Small intestine (tissue), 7 donors: ENCODE data around the gene TTC14. TPM values are rescaled to one million over a fixed set of nuclear protein-coding genes. Genes with fewer than 3 reads are reported as not detected.

Experiments
- DNase-seq, 2 donors: peaks; one replicate each; pipeline versions ENCODE4 v3.0.0 to v3.0.0-alpha.2; 2013
- FAIRE-seq: peaks from 2 replicates; lab custom pipeline; 2012; peaks lifted over from hg19 to GRCh38; lab: Jason Lieb, UNC
- H3K27ac ChIP-seq, 3 donors: one replicate each; pipeline ENCODE4 v1.5.1; 2013; ENCODE audit warnings: low read length in 2 of 3, mild to moderate bottlenecking in 2 of 3, control low read depth in 1 of 3, inconsistent platforms in 1 of 3, low read depth in 1 of 3, moderate library complexity in 1 of 3
- H3K27me3 ChIP-seq, 3 donors: one replicate each; pipeline ENCODE4 v1.6.1; 2013; ENCODE audit warnings: low read length in 3 of 3, inconsistent platforms in 1 of 3; ENCODE audit not compliant: control insufficient read depth in 3 of 3, insufficient read depth in 3 of 3
- H3K36me3 ChIP-seq, 3 donors: one replicate each; pipeline ENCODE4 v1.6.1; 2013; ENCODE audit warnings: low read length in 3 of 3, inconsistent platforms in 1 of 3, low read depth in 1 of 3, mild to moderate bottlenecking in 1 of 3, moderate library complexity in 1 of 3; ENCODE audit not compliant: control insufficient read depth in 3 of 3, insufficient read depth in 2 of 3
- H3K4me1 ChIP-seq, 3 donors: one replicate each; pipeline ENCODE4 v1.6.1; 2013; ENCODE audit warnings: low read length in 2 of 3, inconsistent platforms in 1 of 3, low read depth in 1 of 3, mild to moderate bottlenecking in 1 of 3, moderate library complexity in 1 of 3; ENCODE audit not compliant: control insufficient read depth in 3 of 3, insufficient read depth in 2 of 3
- H3K4me3 ChIP-seq, 3 donors: one replicate each; pipeline ENCODE4 v1.5.1; 2013; ENCODE audit warnings: low read length in 3 of 3, control low read depth in 1 of 3, inconsistent platforms in 1 of 3, low read depth in 1 of 3, mild to moderate bottlenecking in 1 of 3, moderate library complexity in 1 of 3
- H3K9me3 ChIP-seq, 2 donors: one replicate each; pipeline ENCODE4 v1.6.1; 2013; ENCODE audit warnings: low read depth in 1 of 2, low read length in 1 of 2; ENCODE audit not compliant: control insufficient read depth in 2 of 2, insufficient read depth in 1 of 2
- WGBS, 3 donors: extraction: QIAGEN DNeasy Blood & Tissue Kit; methylation state at CpG; one replicate each; pipeline ENCODE4 v1.1.7; 2013; 5-methylcytosine and 5-hydroxymethylcytosine counted together
- polyA plus RNA-seq, 4 donors: library from polyadenylated mRNA; stranded (reverse) in 3 of 4; unstranded in 1 of 4; fragments of 200-250 nt in 3 of 4; fragments of 120-200 nt in 1 of 4; gene quantifications; one replicate each; pipeline versions ENCODE4 v1.2.1 to v1.2.3, GENCODE V29; 2013
- donor health status: healthy with polysubstance abuse.
- donor health status: control.
- donor health status: control.
- donor health status: Bipolar disorder and iron deficiency.
- donor health status: healthy.

TTC14 gene
- polyA plus RNA-seq, 4 donors, result 4.3 to 57.3 (median 8.3) TPM

DNA sequence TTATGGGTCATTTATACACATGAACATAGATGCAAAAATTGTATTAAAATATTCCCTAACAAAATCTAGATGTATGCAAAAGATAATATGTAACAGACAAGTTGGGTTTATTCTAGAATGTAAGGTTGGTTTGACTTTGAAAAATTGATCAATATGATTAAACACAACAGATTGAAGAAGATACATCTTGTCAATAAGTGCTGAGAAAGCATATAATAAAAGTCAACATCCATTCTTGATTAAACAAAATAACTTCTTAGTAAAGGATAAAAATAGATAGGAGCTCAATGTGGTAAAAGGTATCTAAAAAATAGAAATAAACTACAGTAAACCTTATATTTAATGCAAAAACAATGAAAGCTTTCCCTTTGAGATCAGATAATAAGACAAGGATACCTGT, 39.0 kb downstream of the TTC14 start:
- no peak for FAIRE-seq
- Histone ChIP-seq H3K36me3 (no peaks in the 10 kb centered on the region), H3K9me3 (no peaks in the 10 kb centered on the region), H3K27me3 (no peaks in the 10 kb centered on the region), H3K4me1 (no peaks in the 10 kb centered on the region), H3K27ac (no peak overlapping the region), H3K4me3 (no peak overlapping the region)
- DNase-seq, result no peak

DNA sequence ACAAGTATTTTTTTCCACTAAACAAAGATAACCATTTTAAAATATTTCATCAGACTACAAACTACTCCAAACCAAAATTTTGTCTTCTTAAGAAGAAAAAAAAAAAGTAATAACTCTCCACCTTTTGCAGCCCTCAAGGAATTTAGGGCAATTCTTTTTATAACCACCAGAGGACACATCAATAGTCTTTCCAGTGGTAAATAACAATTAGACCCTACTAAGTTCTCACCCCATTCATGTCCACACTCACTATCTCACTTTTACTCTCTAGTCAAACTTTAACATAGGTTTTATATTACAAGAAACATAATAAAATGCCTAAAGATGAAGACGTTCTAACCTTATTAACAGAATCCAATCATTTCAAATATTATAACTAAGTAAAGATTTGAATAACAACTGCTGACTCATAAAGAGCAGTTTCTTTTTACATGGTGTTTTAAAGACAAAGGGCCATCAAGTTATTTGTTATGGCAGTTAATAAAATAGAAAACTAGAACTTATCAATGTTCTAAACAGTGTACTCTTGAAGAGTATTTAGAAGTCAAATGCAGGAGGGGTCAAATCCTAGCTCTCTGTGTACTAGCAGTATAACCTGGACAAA, 44.3 kb downstream of the TTC14 start:
- FAIRE-seq, result no peak
- 5 to 30% (median 16%) methylated on average over 1 of the region's 1 CpG for WGBS, 3 donors
- H3K36me3 ChIP-seq, result no peaks in the 10 kb centered on the region

DNA sequence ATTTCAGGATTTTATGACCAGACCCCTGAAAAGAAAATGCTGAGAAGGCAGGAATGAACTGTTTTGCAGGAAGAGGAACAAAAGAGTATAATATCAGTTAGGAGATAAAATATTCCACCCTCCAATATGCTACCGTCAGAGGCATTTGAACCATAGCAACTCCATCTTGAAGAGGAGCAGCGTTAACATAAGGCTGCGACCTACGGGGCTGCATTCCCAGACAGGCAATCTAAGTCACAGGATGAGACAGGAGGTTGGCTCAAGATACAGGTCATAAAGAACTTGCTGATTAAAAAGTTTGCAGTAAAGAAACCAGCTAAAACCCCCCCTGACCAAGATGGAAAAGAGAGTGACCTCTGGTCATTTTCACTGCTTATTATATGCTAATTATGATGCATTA, 54.4 kb downstream of the TTC14 start:
- Histone ChIP-seq H3K4me1 (no peaks in the 10 kb centered on the region), H3K36me3 (no peaks in the 10 kb centered on the region), H3K27ac (no peak overlapping the region), H3K4me3 (no peak overlapping the region), H3K27me3 (no peaks in the 10 kb centered on the region), H3K9me3 (no peaks in the 10 kb centered on the region)
- FAIRE-seq (no peak), DNase-seq (no peak)
- whole genome bisulfite sequencing, 3 donors, result 65 to 73% (median 69%) methylated on average over 4 of the region's 4 CpGs

More for the DNA sequence above, 44.3 kb downstream of the TTC14 start:
- Histone ChIP-seq H3K4me3 (no peak overlapping the region), H3K27me3 (no peaks in the 10 kb centered on the region), H3K9me3 (no peaks in the 10 kb centered on the region), H3K4me1 (no peaks in the 10 kb centered on the region), H3K27ac (no peak overlapping the region)
- DNase-seq, result no peak

DNA sequence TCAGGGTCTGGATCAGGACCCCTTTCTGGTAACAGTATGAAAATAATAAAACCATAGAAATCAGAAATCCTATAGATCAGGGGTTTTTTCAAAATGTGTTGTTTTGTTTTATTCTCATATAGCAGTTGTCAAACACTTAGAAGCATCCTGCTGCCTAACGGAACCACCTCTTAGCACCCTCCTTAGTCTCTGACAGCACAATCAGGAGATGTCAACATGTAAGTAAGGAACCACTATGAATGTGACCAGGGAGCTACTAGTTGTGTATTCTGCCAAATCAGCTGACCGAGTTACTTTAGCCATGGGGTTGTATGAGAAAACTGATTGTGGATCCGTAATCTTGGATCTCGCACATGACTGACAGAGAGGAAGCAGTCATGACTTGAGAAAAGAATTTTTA, 55.1 kb downstream of the TTC14 start:
- FAIRE-seq (no peak), DNase-seq (no peak)
- no peak overlapping the region for H3K4me3 ChIP-seq
- WGBS, 3 donors, result 68 to 69% (median 68%) methylated on average over 4 of the region's 4 CpGs
- no peaks in the 10 kb centered on the region for H3K36me3 ChIP-seq
- H3K9me3 ChIP-seq, result no peaks in the 10 kb centered on the region
- H3K4me1 ChIP-seq, result no peaks in the 10 kb centered on the region
- no peak overlapping the region for H3K27ac ChIP-seq
- no peaks in the 10 kb centered on the region for H3K27me3 ChIP-seq

Other genes with a start within 250 kb of the TTC14 start
- gene CCDC39, start 77.3 kb downstream of the TTC14 start, polyA plus RNA-seq, result under 1 TPM in 1 of 4 donors, not detected in 3; 0.09 TPM